HK-2 (cell line): ENCODE results near the gene CCDC150.
"Not testable (repeated sequence)": the region's sequence is repeated elsewhere in the genome, so short reads cannot be mapped to it uniquely, and the experiment has no call there.

Experiments used
- DNase-seq: peaks from one replicate; pipeline ENCODE4 v3.0.0-alpha.2; 2018; ENCODE audit not compliant: unreplicated experiment

The CCDC150 gene

GRCh38 chr2:196639180-196640030 is at the start of gene CCDC150:
CCDC150 (plus strand) TSS chr2:196639715; CDS start chr2:196639767, 52 bp downstream.
- DNase-seq = peak; percentile 95

- DNase-seq = no peak
These were observed 49.2 kb upstream of the CCDC150 start for GRCh38 chr2:196590286-196590685.

GRCh38 chr2:196591004-196591403 is 48.5 kb upstream of the CCDC150 start:
- no peak for DNase-seq

GRCh38 chr2:196591621-196592022 is 47.9 kb upstream of the CCDC150 start:
- DNase-seq = no peak

GRCh38 chr2:196592331-196592910 is 47.1 kb upstream of the CCDC150 start:
- peak; percentile 27 for DNase-seq

- peak; percentile 54 for DNase-seq
These were observed 46.3 kb upstream of the CCDC150 start, which contains the start of gene HECW2 for GRCh38 chr2:196592911-196593881. HECW2 (minus strand) TSS chr2:196593554.

GRCh38 chr2:196594158-196594557 is 45.4 kb upstream of the CCDC150 start:
- DNase-seq = no peak

- no peak for DNase-seq
These were observed 42.0 kb upstream of the CCDC150 start for GRCh38 chr2:196597531-196597930.

GRCh38 chr2:196598412-196598811 is 41.1 kb upstream of the CCDC150 start:
- no peak for DNase-seq

- DNase-seq = no peak
These were observed 40.7 kb upstream of the CCDC150 start for GRCh38 chr2:196598846-196599245.

- DNase-seq = peak; percentile 75
These were observed 37.8 kb upstream of the CCDC150 start for GRCh38 chr2:196601430-196602306.

GRCh38 chr2:196604196-196604595 is 35.3 kb upstream of the CCDC150 start:
- no peak for DNase-seq

- no peak for DNase-seq
These were observed 33.0 kb upstream of the CCDC150 start for GRCh38 chr2:196606516-196606915.

GRCh38 chr2:196607073-196607472 is 32.4 kb upstream of the CCDC150 start:
- no peak for DNase-seq

GRCh38 chr2:196607896-196608295 is 31.6 kb upstream of the CCDC150 start:
- DNase-seq = not testable (repeated sequence)

GRCh38 chr2:196609806-196610205 is 29.7 kb upstream of the CCDC150 start:
- no peak for DNase-seq

- no peak for DNase-seq
These were observed 28.7 kb upstream of the CCDC150 start for GRCh38 chr2:196610796-196611195.

GRCh38 chr2:196613302-196613701 is 26.2 kb upstream of the CCDC150 start:
- DNase-seq = no peak

- no peak for DNase-seq
These were observed 22.1 kb upstream of the CCDC150 start for GRCh38 chr2:196617430-196617829.

GRCh38 chr2:196618661-196619060 is 20.9 kb upstream of the CCDC150 start:
- DNase-seq = no peak

GRCh38 chr2:196630531-196630930 is 9.0 kb upstream of the CCDC150 start:
- no peak for DNase-seq
